Esophagus squamous epithelium (tissue), 4 donors: ENCODE measurements around the gene KLHL2.

Experiments
- POLR2A ChIP-seq, 4 donors: fragments of 450-650 bp; IDR thresholded peaks; one replicate each; pipeline ENCODE4 v1.6.1; 2017; ENCODE audit warnings: antibody characterized with exemption in 4 of 4, mild to moderate bottlenecking in 4 of 4, moderate library complexity in 3 of 4
- TF ChIP-seq, protein P1 (sequence below), 6 experiments: fragments of 450-650 bp in 4 of 6; fragments of 200-600 bp in 2 of 6; sonication (generic) in 2 of 6; IDR thresholded peaks; one replicate each; pipeline ENCODE4 v1.5.1; 2016 to 2019; ENCODE audit warnings: antibody characterized with exemption in 6 of 6, mild to moderate bottlenecking in 4 of 6, moderate library complexity in 4 of 6

DNA sequence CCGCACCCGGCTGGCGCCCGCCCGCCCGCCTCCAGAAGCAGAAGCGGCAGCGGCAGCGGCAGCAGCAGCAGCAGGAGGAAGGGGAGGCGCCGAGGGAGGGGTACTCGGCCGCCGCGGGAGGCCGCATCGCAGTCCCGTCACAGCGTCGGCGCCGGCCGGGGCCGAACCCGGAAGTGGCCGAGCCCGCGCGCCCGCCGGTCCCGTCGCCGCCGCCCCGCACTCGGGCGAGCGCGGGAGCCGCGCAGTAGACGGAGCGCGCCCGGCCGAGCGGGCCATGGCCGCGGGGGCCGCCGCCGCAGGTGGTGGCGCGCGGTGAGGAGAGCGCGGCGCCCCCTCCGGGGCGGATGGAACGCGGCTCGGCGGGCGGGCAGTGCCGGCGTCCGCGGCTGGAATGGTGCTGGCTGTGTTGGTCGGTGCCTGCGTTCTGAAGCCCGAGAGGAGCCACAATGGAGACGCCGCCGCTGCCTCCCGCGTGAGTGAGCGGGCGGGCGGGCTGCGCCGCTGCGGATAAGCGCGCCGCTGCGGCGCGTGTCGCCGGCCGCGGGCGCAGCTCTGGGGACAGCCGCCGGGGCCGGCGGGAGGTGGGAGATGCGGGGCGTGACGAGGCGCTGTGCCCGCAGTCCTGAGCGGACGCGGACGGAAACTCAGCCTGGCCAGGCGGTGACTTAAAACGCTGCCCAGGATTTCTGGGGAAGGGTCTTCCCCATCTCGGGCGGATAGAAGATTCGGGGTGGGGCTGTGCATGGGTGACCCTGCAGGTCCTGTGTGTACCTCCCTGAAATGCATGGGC, at the start of gene KLHL2:
- TF ChIP-seq, protein P1, sequence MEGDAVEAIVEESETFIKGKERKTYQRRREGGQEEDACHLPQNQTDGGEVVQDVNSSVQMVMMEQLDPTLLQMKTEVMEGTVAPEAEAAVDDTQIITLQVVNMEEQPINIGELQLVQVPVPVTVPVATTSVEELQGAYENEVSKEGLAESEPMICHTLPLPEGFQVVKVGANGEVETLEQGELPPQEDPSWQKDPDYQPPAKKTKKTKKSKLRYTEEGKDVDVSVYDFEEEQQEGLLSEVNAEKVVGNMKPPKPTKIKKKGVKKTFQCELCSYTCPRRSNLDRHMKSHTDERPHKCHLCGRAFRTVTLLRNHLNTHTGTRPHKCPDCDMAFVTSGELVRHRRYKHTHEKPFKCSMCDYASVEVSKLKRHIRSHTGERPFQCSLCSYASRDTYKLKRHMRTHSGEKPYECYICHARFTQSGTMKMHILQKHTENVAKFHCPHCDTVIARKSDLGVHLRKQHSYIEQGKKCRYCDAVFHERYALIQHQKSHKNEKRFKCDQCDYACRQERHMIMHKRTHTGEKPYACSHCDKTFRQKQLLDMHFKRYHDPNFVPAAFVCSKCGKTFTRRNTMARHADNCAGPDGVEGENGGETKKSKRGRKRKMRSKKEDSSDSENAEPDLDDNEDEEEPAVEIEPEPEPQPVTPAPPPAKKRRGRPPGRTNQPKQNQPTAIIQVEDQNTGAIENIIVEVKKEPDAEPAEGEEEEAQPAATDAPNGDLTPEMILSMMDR (IDR thresholded peaks at IDR 0.05) = no peak
- peak in 2 of 4 donors; percentile 50 to 52 for TF ChIP-seq POLR2A (IDR thresholded peaks at IDR 0.05)
